Measurements from ENCODE around the gene ZFYVE26.

DNA sequence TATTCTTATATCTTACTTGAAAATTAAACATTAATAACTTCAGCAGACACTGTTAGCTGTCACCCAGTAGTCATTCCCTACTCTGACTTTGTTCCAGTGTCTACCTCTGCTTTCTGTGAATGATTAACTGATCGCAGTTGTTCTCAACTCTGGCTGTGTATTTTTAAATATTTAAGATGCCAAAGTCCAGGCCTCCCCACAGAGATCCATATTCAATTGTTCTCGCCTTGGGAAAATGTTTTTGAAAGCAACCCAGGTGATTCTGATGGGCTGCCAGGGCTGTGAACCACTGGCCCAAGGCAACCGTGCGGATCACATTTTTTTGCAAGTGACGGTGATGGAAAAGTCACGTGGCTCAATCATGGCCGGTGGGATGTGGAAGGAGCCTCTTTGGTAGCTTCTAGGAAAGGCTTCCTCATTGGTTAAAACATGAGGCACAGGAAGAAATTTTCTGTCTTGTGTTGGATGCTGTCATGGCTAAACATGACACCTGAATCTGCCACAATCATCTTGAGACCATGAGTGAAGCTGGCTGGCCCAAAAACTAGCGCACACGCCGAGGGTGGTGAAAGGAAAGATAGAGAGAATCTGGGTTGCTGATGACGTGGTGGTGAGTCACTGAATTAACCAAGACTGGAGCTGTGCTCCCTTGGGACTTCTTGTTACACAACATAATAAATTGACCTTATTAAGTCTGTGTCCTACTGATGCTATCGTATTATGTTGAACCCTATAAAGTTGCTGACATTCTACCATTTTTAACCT is 77.5 kb downstream of the ZFYVE26 start:
- no peak for TF ChIP-seq POLR2A (IDR thresholded peaks at IDR 0.05)
- TF ChIP-seq, protein P1, sequence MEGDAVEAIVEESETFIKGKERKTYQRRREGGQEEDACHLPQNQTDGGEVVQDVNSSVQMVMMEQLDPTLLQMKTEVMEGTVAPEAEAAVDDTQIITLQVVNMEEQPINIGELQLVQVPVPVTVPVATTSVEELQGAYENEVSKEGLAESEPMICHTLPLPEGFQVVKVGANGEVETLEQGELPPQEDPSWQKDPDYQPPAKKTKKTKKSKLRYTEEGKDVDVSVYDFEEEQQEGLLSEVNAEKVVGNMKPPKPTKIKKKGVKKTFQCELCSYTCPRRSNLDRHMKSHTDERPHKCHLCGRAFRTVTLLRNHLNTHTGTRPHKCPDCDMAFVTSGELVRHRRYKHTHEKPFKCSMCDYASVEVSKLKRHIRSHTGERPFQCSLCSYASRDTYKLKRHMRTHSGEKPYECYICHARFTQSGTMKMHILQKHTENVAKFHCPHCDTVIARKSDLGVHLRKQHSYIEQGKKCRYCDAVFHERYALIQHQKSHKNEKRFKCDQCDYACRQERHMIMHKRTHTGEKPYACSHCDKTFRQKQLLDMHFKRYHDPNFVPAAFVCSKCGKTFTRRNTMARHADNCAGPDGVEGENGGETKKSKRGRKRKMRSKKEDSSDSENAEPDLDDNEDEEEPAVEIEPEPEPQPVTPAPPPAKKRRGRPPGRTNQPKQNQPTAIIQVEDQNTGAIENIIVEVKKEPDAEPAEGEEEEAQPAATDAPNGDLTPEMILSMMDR (IDR thresholded peaks at IDR 0.05): no peak
